ENCODE measurements around the gene HSD17B10. TPM values are rescaled to one million over a fixed set of nuclear protein-coding genes. Genes with fewer than 3 reads are reported as not detected.
"Not testable (repeated sequence)": the region's sequence is repeated elsewhere in the genome, so short reads cannot be mapped to it uniquely, and the experiment has no call there.

Gene HSD17B10
- 10 to 100 TPM; 75.5 to 80.5 TPM for total RNA-seq

DNA sequence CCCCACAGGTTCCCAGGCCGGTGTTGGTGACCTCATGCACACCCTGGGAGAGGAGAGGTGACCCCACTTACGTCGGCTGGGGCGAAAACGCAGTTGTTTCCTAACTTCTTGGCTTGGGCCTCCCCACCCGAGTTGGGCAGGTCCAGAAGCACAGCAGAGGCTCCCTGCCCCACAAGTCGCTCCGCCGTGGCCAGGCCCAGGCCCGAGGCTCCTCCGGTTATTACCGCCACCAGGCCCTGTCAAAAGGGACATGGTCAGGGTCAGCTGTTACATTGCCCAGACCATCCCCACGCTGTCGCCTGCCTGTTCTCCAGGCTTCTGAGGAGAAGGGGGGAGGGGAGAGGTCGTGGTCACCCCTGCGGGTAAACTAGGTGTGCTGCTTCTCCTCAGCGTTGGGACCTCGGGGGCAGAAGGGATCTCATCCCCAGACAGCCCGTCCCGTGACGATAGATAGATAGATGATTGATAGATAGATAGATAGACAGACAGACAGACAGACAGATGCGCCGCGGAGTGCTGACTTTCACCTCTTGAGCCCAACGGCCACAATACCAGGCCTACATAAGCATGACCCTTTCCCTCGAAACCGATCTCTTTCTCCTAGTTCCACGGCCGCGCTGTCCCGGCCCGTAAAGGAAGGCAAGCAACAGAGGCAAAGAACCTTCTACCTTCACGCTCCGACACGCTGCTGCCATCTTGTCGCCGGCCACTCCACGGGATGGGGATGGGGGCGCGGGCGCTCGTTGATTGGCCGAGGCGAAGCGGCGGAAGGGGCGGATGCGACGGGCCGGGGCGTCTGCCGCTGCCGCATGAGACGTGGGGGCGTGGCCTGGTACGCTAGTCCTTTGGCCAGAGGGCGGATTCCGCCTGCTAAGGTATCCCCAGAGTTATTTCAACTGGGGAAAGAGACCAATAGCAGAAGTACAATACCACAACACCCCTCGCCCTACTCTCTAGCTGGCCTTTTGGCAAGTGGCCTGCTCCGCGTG, at the start of gene HSD17B10:
Gene HSD17B10, minus strand, starts transcription at position 720 of the 989 bp plus-strand sequence. Its CDS starts 25 bp downstream, at position 695.
- Mint-ChIP-seq H3K27me3 (no peaks in the 10 kb centered on the region), H3K9me3 (no peaks in the 10 kb centered on the region), H3K27ac (peak within 1 kb of the TSS; percentile 83), H3K36me3 (no peaks in the 10 kb centered on the region), H3K4me1 (ENCODE audit: low read depth) (peaks cover 33% of the 10 kb centered on the region), H3K4me3 (peak within 1 kb of the TSS; percentile 92)
- intact Hi-C loops (cut with micrococcal nuclease) = loop anchor here (1.0 to 10.0 kb wide), 2 partner anchors 12 to 149 kb away; partner anchors contain the start of genes IQSEC2, RIBC1 and SMC1A
- peak; percentile 91 for DNase-seq
- ChIA-PET POLR2A (interaction anchor here (1.0 to 3.0 kb wide), 2 partner anchors 11 to 12 kb away, joined by 4 to 11 read pairs; partner anchors contain the start of genes RIBC1 and SMC1A), CTCF (interaction anchor here (0.6 to 2.2 kb wide), 4 partner anchors 64 to 128 kb away, joined by 3 to 28 read pairs (median 3); no protein-coding TSS in a partner anchor)

- DNase-seq = no peak
- no peaks in the 10 kb centered on the region for H3K36me3 Mint-ChIP-seq
- intact Hi-C loops (cut with micrococcal nuclease) = loop anchor here (2.0 kb wide), 1 partner anchor 169 kb away; no protein-coding TSS in a partner anchor
- H3K9me3 Mint-ChIP-seq = no peaks in the 10 kb centered on the region
- no peaks in the 10 kb centered on the region for H3K4me1 Mint-ChIP-seq (ENCODE audit: low read depth)
- POLR2A ChIA-PET = no interaction called here
- no peak overlapping the region for H3K4me3 Mint-ChIP-seq
- CTCF ChIA-PET = interaction anchor here (1.1 to 5.2 kb wide), 3 partner anchors 11 to 170 kb away, joined by 3 to 72 read pairs (median 66); no protein-coding TSS in a partner anchor
- H3K27ac Mint-ChIP-seq = no peak overlapping the region
- peaks cover 2% of the 10 kb centered on the region for H3K27me3 Mint-ChIP-seq
Measured at GRCh38 chrX:53483416-53483815, 49.2 kb upstream of the HSD17B10 start.

DNA sequence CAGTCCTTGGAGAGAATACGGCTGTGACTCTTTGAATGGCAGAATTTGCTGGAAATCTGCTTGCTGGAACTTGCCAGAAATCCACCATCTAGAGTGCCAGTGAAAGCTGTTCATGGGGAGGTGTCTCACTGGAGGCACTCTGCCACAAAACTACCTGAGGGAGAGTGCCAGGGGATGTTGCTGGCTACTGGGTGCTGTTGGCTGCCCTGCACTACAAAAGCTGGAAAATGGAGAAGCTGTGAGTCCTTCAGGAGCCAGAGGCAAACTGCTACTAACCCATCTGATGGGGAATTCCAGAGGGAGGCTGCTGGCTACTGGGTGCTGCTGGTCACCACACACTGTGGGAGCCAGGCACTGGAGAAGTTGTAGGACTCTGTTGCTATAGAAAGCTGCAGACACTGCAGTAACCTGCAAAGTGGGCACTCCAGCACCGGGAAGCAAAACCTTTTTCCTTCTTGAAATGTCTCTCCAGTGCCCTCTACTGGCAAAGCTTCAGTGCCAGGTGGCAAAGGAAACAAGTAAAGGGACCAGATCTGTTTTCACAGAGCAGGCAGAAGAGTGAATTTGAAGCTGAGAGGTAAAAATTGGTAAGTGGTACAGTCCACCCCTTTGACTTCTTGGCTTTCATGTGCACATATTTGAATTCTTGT, 47.8 kb upstream of the HSD17B10 start:
- H3K27me3 Mint-ChIP-seq = peaks cover 2% of the 10 kb centered on the region
- ChIA-PET CTCF (interaction anchor here (0.7 to 5.2 kb wide), 29 partner anchors 8 to 498 kb away, joined by 3 to 72 read pairs (median 4); no protein-coding TSS in a partner anchor), POLR2A (no interaction called here)
- DNase-seq = peak; percentile 50
- no peaks in the 10 kb centered on the region for H3K9me3 Mint-ChIP-seq
- no peak overlapping the region for H3K4me3 Mint-ChIP-seq
- intact Hi-C loops (cut with micrococcal nuclease) = loop anchor here (2.0 kb wide), 1 partner anchor 167 kb away; no protein-coding TSS in a partner anchor
- H3K36me3 Mint-ChIP-seq = no peaks in the 10 kb centered on the region
- H3K4me1 Mint-ChIP-seq (ENCODE audit: low read depth) = no peaks in the 10 kb centered on the region
- H3K27ac Mint-ChIP-seq = no peak overlapping the region

GRCh38 chrX:53481093-53481492, 46.9 kb upstream of the HSD17B10 start:
- intact Hi-C loops (cut with micrococcal nuclease) = no loop called here
- POLR2A ChIA-PET = no interaction called here
- DNase-seq = peak; percentile 15

GRCh38 chrX:53479301-53479700, 45.1 kb upstream of the HSD17B10 start:
- intact Hi-C loops (cut with micrococcal nuclease) = no loop called here
- no peak overlapping the region for H3K27ac Mint-ChIP-seq
- peaks cover 2% of the 10 kb centered on the region for H3K27me3 Mint-ChIP-seq
- H3K9me3 Mint-ChIP-seq = no peaks in the 10 kb centered on the region
- H3K4me3 Mint-ChIP-seq = no peak overlapping the region
- ChIA-PET POLR2A (no interaction called here), CTCF (interaction anchor here (5.2 kb wide), 1 partner anchor 166 kb away, joined by 72 read pairs; no protein-coding TSS in a partner anchor)
- H3K36me3 Mint-ChIP-seq = no peaks in the 10 kb centered on the region
- no peaks in the 10 kb centered on the region for H3K4me1 Mint-ChIP-seq (ENCODE audit: low read depth)
- no peak for DNase-seq

More at GRCh38 chrX:53481093-53481492, 46.9 kb upstream of the HSD17B10 start:
- Mint-ChIP-seq H3K36me3 (no peaks in the 10 kb centered on the region), H3K4me1 (ENCODE audit: low read depth) (no peaks in the 10 kb centered on the region), H3K9me3 (no peaks in the 10 kb centered on the region), H3K27ac (no peak overlapping the region), H3K27me3 (peaks cover 2% of the 10 kb centered on the region), H3K4me3 (no peak overlapping the region)
- CTCF ChIA-PET = interaction anchor here (0.5 to 5.2 kb wide), 14 partner anchors 9 to 220 kb away, joined by 3 to 72 read pairs (median 6); no protein-coding TSS in a partner anchor

DNA sequence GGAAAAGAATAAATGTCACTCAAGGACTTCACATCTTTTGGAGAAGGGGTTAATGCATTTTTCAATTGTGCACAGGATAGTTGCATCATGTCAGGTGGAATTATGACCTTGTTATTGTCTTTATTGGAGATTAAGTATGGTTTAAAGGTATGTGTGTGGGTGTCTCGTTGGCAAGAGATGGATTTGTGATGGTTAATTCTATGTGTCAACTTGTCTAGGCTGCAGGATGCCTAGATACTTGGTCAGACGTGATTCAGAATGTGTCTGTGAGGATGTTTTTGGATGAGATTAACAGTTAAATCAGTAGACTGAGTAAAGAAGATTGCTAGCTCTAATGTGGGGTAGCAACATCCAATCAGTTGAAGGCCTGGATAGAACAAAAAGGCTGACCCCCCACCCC, 42.2 kb upstream of the HSD17B10 start:
- POLR2A ChIA-PET = no interaction called here
- Mint-ChIP-seq H3K27me3 (peaks cover 2% of the 10 kb centered on the region), H3K4me3 (no peak overlapping the region), H3K27ac (no peak overlapping the region), H3K9me3 (no peaks in the 10 kb centered on the region), H3K36me3 (no peaks in the 10 kb centered on the region), H3K4me1 (ENCODE audit: low read depth) (no peaks in the 10 kb centered on the region)
- intact Hi-C loops (cut with micrococcal nuclease) = no loop called here
- no peak for DNase-seq
- CTCF ChIA-PET = interaction anchor here (2.2 kb wide), 1 partner anchor 163 kb away, joined by 6 read pairs; no protein-coding TSS in a partner anchor

GRCh38 chrX:53474707-53475106, 40.5 kb upstream of the HSD17B10 start:
- no peaks in the 10 kb centered on the region for H3K9me3 Mint-ChIP-seq
- H3K27ac Mint-ChIP-seq = no peak overlapping the region
- DNase-seq = no peak
- H3K4me3 Mint-ChIP-seq = no peak overlapping the region
- intact Hi-C loops (cut with micrococcal nuclease) = no loop called here
- CTCF ChIA-PET = no interaction called here
- H3K36me3 Mint-ChIP-seq = no peaks in the 10 kb centered on the region
- POLR2A ChIA-PET = interaction anchor here (0.6 kb wide), 1 partner anchor 469 kb away, joined by 3 read pairs; no protein-coding TSS in a partner anchor
- no peaks in the 10 kb centered on the region for H3K4me1 Mint-ChIP-seq (ENCODE audit: low read depth)
- H3K27me3 Mint-ChIP-seq = no peaks in the 10 kb centered on the region

- ChIA-PET CTCF (interaction anchor here (0.6 to 1.1 kb wide), 2 partner anchors 11 to 181 kb away, joined by 3 read pairs; no protein-coding TSS in a partner anchor), POLR2A (no interaction called here)
- no peaks in the 10 kb centered on the region for H3K36me3 Mint-ChIP-seq
- H3K9me3 Mint-ChIP-seq = no peaks in the 10 kb centered on the region
- no peak overlapping the region for H3K27ac Mint-ChIP-seq
- no peak for DNase-seq
- intact Hi-C loops (cut with micrococcal nuclease) = no loop called here
- no peak overlapping the region for H3K4me3 Mint-ChIP-seq
- no peaks in the 10 kb centered on the region for H3K27me3 Mint-ChIP-seq
- no peaks in the 10 kb centered on the region for H3K4me1 Mint-ChIP-seq (ENCODE audit: low read depth)
Measured at GRCh38 chrX:53471346-53471745, 37.2 kb upstream of the HSD17B10 start.

- H3K27me3 Mint-ChIP-seq; H3K36me3 Mint-ChIP-seq; POLR2A ChIA-PET; DNase-seq; H3K9me3 Mint-ChIP-seq; CTCF ChIA-PET; H3K4me3 Mint-ChIP-seq; H3K4me1 Mint-ChIP-seq (ENCODE audit: low read depth); intact Hi-C loops (cut with micrococcal nuclease); H3K27ac Mint-ChIP-seq: not testable (repeated sequence)
Measured at GRCh38 chrX:53468659-53469058, 34.5 kb upstream of the HSD17B10 start.

- ChIA-PET POLR2A (no interaction called here), CTCF (interaction anchor here (1.4 to 2.6 kb wide), 2 partner anchors 11 to 24 kb away, joined by 8 to 9 read pairs; no protein-coding TSS in a partner anchor)
- Mint-ChIP-seq H3K27me3 (peaks cover 6% of the 10 kb centered on the region), H3K9me3 (no peaks in the 10 kb centered on the region), H3K27ac (no peak overlapping the region), H3K4me1 (ENCODE audit: low read depth) (no peaks in the 10 kb centered on the region), H3K4me3 (no peak overlapping the region), H3K36me3 (no peaks in the 10 kb centered on the region)
- no peak for DNase-seq
- intact Hi-C loops (cut with micrococcal nuclease) = no loop called here
Measured at GRCh38 chrX:53458082-53458481, 23.9 kb upstream of the HSD17B10 start.

DNA sequence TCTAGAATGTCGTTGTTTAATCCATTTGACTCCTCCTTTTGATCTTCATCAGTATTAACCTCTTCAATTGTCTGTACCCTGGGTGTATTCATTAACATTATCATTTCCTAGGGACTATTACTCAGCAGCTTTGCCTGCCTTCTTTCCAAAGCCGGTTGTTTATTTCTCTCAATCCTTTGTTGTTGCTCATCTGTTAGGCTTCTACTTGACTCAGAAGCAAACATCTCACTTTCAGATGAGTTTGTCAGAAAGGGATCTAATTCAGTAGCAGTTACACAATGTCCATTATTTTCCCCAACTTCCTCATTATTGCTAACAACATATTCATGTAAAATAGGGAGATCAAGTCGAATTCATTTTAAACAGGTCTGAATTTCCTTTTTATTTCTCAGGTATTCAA, 22.1 kb upstream of the HSD17B10 start:
- ChIA-PET CTCF (interaction anchor here (1.4 to 2.6 kb wide), 2 partner anchors 10 to 26 kb away, joined by 3 to 8 read pairs; no protein-coding TSS in a partner anchor), POLR2A (no interaction called here)
- no peak overlapping the region for H3K4me3 Mint-ChIP-seq
- no peaks in the 10 kb centered on the region for H3K9me3 Mint-ChIP-seq
- no peak overlapping the region for H3K27ac Mint-ChIP-seq
- H3K4me1 Mint-ChIP-seq (ENCODE audit: low read depth) = no peaks in the 10 kb centered on the region
- no peaks in the 10 kb centered on the region for H3K36me3 Mint-ChIP-seq
- DNase-seq = no peak
- intact Hi-C loops (cut with micrococcal nuclease) = no loop called here
- peaks cover 6% of the 10 kb centered on the region for H3K27me3 Mint-ChIP-seq
